IPS-11a (cell line): ENCODE measurements around the gene SNX20.

ENCODE experiments used
- H3K4me3 ChIP-seq: one replicate; pipeline ENCODE4 v1.5.1; 2013; ENCODE audit warnings: low read depth, low read length, control low read depth

The SNX20 gene

DNA sequence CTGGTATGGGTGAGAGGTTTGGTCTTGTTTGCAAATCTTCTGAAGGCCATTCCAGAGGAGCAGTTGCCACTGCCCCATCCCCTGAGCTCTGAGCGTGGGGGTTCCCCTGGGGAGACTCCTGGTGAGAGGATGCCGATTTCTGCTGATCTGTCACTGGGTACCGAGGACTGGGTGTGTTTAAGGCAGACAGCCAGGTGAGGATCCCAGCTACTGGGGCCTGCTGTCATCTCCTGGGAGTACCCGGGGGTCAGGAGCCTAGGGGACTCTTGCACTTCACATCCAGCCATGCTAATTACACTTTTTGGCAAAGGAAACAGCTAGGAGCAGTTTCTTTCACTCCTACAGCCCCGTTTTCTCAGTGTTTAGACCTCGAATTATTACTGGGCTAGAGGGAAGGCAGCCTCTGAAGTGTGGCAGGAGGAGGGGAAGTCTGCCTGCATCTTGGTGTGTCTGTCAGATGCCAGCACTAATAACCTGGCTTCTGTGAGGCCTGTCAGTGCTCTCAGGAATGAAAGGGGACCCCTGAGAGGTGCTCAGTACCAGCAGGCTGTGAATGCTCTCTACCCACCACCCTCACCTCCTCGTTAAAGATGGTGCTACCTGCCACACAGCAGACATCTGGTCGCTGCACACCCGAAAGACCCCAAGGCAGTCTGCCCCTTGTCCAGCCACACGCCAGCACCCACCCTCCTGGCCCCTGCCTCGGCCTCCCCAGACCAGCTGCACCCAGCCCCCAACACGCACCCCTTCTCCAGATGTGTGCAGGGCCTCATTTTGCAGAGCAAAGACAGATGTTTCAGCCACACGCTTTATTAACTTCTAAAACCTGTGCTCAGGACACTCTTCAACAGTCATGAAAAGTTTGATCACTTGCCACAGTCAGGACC, 43.2 kb downstream of the SNX20 start:
- H3K4me3 ChIP-seq: no peak overlapping the region

DNA sequence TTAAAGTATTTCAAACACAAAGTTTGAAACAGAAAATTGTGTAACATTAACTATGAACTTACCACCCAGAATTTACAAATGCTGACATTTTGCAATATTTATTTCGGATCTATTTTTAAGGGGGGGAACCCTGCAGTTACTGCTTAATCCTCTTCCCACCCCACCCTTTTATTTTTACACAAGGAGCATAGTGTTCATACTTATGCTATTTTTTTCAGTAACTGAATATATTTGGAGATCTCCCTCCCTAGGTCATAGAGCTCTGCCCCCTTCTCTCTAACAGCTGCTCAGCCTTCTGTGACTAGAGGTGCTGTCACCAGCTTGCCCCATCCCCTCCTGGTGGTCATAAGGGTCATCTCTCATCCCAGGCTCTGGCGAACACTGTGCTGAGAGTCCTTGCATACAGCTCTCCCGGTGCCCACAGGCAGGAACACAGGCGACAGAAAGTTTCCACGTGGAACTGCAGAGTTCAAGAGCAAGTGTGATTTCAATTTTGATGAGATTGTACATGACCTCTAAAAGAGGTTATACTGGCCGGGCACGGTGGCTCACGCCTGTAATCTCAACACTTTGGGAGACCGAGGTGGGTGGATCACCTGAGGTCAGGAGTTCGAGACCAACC, 44.2 kb downstream of the SNX20 start:
- no peak overlapping the region for H3K4me3 ChIP-seq

DNA sequence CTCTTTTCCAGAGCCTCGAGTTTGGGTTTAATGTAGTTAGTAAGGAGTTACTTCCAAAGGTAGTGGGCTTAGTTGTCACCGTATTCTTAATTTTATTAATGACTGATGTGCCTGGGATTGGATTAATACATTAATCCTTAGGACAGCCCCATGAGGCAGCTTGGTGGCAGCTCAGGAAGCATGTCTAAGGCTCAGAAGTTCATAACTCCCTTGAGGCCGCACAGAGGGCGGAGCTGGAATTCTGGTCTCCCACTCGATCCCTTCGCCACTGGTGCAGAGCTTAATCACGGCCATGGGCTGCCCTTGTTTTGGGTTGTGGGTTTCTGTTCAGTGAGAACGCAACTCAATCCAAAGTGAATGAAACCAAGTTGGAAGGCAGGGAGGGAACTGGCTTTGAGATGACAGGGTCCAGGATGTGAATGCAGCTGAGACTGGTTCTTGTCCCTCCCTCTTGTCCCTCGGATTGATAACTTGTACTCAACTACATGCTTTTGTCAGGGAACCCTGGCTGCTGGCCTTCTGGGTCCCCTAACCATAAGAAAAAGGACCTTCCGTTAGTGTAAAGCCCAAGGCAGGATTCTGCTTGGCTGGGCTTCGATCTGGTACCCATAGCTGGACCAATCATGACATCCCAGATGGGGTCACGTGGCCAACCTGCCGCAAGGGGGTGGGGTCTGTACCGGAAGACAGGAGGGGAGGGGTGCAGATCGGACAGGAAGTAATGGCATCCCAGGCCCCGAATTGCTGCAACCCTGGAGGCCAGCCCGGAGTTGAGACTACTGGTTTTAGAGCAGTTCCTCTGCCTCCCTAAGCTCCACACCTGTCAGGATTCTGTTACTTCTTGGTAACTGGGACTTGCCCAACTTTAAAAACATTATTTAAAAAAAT, 45.4 kb downstream of the SNX20 start:
- H3K4me3 ChIP-seq: no peak overlapping the region

GRCh38 chr16:50634947-50635346, 46.2 kb downstream of the SNX20 start:
- H3K4me3 ChIP-seq: no peak overlapping the region

DNA sequence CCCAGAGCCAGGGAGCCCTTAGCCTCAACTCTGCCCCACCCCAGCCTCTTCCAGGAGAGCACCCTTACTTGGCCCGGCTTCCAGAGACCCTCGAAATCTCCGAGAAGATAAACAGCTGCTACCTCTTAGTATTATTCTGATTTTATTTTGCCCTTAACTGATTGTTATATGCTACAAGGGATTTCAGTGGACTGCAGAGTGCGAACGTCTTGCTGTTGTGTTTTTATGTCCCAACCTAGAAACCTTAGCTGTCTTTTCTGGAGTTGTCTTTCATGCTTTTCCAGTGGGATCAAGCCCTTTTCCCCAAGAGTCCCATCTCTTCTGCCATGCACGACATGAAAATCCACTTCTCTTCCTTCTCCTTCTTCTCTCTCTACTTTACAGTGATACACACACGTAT, 47.0 kb downstream of the SNX20 start:
- H3K4me3 ChIP-seq: no peak overlapping the region

GRCh38 chr16:50632927-50633800, 47.9 kb downstream of the SNX20 start:
- H3K4me3 ChIP-seq: no peak overlapping the region

DNA sequence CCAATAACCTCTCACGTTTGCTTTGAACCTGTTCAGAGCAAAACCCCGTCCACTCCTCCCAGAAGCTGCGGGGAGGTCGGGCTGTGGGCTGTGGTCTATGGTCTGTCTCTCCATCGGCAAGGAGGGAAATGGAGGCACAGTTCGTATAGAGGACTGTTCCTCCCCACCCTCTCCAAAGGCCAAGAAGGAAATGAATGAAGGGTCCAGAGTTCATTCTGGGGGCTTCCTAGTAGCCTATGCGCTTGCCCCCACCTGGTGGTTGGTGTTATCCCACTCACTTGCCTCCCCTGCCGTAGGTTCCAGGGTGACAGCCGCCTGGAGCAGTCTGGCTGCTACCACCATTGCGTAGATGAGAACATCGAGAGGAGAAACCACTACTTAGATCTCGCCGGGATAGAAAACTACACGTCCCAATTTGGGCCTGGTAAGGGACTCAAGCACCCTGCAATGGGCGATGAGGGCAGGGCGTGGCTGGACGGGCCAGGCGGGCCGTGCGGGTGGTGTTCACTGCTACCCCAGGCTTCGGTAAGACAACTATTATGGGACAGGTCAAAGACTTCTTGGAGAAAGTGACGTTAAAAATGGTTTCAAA, 49.0 kb downstream of the SNX20 start:
- no peak overlapping the region for H3K4me3 ChIP-seq

GRCh38 chr16:50631249-50631984, 49.7 kb downstream of the SNX20 start:
- H3K4me3 ChIP-seq: no peak overlapping the region

DNA sequence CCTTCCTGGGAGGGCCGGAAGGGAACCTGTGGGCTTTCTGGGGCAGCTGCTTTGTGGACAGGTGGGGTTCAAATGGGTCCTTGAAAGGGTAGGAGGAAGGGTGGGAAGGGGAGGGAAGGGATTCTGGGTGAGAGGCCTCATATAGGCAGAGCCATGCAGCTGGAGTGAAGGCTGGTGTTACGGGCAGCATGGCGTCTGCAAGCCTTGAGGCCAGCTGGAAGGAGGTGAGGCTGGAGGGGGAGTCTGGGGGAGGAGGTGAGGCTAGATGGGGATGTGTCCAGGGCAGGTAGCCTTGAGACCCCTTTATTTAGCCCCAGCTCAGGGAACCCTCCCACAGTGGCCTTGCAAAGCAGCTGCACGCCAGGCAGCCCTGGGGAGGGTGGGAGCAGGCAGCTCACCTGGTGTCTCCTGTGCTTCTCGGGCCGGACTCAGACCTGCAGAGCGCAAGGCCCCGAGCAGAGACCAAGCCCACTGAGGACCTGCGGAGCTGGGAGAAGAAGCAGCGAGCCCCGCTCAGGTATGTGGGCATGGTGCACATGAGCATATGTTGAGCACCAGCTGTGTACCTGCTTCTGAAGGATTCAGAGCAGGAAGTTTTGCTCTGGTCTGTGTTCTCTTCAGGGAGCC, 50.6 kb downstream of the SNX20 start:
- no peak overlapping the region for H3K4me3 ChIP-seq

GRCh38 chr16:50629334-50629733, 51.8 kb downstream of the SNX20 start:
- no peak overlapping the region for H3K4me3 ChIP-seq

DNA sequence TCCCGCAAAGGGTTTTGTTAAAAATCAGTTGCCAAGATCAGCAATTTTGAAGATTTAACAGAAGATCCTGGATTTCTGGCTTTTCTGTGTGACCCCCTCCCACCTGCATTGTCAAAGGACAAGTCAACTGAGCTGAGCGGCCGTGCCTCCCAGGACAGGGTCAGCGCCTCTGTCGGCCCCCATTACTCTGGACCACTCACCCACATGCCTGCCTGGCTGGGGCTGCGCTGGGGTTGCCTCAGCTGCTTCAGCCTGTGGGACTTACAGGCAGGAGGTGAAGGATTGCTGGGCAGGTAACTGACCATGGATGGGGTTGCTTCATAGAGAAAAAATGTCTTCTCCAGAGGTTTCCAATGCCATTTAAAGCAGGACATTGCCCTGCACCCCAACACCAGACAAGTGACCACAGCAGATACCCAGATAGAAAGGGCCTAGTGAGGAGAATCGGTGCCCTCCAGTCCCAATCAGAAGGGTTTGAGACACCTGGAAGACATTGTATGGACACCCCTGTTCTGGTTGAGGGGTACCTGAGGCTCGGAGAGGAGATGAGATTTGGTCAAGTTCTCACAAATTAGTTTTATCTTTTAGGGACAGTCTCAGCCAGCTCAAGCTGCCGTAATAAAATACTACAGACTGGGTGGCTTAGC, 52.8 kb downstream of the SNX20 start:
- H3K4me3 ChIP-seq: no peak overlapping the region

- H3K4me3 ChIP-seq: no peak overlapping the region
These were observed 53.7 kb downstream of the SNX20 start for GRCh38 chr16:50627419-50627818.

DNA sequence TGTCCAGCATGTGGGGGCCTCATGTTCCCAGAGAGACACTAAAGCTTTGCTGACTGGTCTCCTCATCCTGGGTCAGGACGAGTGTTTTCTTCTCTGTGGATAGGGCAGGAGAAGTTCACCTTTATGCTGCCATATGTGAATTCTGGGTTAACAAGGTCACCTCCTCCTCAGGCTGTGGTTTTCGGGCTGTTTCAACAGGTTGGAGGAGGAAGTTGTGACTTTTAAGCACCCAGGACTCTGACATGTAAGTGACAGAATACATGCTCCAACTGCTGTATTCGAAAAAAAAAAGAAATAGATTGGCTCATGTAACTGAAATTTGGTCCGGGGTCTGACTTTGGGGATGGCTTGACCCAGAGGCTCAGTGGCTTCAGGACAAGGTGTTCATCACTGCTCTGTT, 54.2 kb downstream of the SNX20 start:
- no peak overlapping the region for H3K4me3 ChIP-seq

DNA sequence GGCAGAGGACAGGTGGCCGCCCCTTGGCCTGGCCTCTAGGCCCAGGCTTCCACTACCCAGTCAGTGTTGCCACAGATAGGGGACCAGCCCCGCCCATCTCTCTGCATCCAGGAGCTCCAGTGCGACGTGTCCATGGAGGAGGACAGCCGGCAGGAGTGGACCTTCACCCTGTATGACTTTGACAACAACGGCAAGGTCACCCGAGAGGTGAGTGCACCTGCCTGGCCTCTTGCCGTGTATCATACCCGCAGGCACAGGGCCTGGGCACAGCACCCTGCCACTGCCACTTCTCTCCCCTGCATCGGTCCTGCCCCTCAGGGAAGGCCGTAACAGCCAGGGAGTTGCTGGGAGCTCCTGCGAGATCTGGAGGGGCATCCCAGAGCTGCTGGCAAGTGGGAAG, 55.7 kb downstream of the SNX20 start:
- H3K4me3 ChIP-seq: no peak overlapping the region

GRCh38 chr16:50624449-50624970, 56.6 kb downstream of the SNX20 start:
- no peak overlapping the region for H3K4me3 ChIP-seq

DNA sequence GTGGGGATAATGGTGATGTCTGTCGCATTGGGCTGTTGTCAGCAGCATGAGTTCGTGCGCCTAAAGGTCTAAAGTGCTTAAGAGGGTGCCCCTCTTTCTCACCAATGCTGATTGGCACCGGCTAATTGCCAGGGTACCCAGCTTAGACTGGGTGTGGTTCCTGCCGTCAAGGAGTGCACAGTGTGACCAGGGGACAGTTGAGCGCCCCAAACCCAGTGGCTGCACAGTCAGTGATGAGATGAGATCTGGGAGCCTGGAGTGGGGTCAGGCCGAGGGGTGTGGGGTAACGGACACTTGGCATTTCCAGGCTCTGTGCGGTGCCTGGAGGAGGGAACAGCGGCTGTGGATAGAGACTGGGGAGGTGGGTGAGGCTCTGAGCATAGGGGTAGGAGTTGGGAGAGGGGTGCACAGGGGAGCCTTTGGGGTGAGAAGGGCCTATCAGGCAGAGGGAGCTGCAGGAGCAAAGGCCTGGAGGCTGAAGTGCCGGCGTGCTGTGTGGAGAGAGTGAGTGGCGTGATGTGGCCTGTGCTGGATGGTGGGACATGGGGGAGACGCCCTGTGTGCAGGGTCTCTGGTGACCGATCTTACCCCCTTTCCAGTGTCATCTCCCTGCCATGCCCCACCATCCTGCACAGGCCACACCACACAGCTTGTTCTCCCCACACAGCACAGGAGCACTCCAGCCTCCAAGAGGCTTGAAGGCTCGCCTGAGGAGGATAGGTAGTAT, 58.3 kb downstream of the SNX20 start:
- H3K4me3 ChIP-seq: no peak overlapping the region

DNA sequence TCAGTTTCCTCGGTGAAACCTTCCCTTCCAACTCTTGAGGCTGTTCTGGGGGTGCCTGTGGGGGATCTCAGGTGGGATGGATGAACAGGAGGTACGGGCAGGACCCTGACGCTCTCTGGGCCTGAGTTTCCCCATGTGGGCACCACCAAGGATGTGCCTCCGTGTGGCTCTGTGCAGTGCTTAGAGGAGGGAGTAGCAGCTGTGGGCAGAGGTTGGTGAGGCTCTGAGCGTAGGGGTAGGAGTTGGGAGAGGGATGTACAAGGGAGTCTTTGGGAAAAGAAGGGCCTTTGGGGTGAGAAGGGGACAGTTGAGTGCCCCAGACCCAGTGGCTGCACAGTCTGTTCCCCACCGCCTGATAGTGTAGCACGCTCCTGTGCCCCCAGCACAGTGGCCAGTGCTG, 59.1 kb downstream of the SNX20 start:
- no peak overlapping the region for H3K4me3 ChIP-seq
